Osteoblast (primary cell): ENCODE results near the gene CCDC39. TPM values are rescaled to one million over a fixed set of nuclear protein-coding genes. Genes with fewer than 3 reads are reported as not detected.

Source experiments
- DNase-seq: peaks from one replicate; pipeline ENCODE4 v3.0.0; 2011; ENCODE audit warnings: low spot score, mixed read lengths; ENCODE audit not compliant: insufficient read length; ENCODE audit errors: missing footprints
- H2AFZ ChIP-seq: 2 replicates; pipeline ENCODE4 v1.6.0; 2011; ENCODE audit warnings: mild to moderate bottlenecking, low read length
- H3K27ac ChIP-seq: 2 replicates; pipeline ENCODE4 v1.5.1; 2011; ENCODE audit warnings: mild to moderate bottlenecking, low read depth, low read length, moderate library complexity
- H3K27me3 ChIP-seq: 2 replicates; pipeline ENCODE4 v1.6.0; 2012; ENCODE audit warnings: mild to moderate bottlenecking, control low read depth, inconsistent platforms, low read length, moderate library complexity; ENCODE audit not compliant: insufficient read depth
- H3K36me3 ChIP-seq: 2 replicates; pipeline ENCODE4 v1.5.1; 2011; ENCODE audit warnings: mild to moderate bottlenecking, low read length, control low read depth, moderate library complexity; ENCODE audit not compliant: insufficient read depth
- H3K4me1 ChIP-seq: 2 replicates; pipeline ENCODE4 v1.5.1; 2011; ENCODE audit warnings: mild to moderate bottlenecking, low read length, control low read depth, moderate library complexity; ENCODE audit not compliant: insufficient read depth
- H3K4me2 ChIP-seq: 2 replicates; pipeline ENCODE4 v1.6.0; 2011; ENCODE audit warnings: mild to moderate bottlenecking, low read length; ENCODE audit not compliant: insufficient read depth
- H3K4me3 ChIP-seq: fragments of 200-600 bp; sonication (generic); 3 replicates; pipeline ENCODE4 v1.5.1; 2012; ENCODE audit warnings: mild to moderate bottlenecking, low read length, inconsistent platforms; ENCODE audit not compliant: insufficient read depth
- H3K79me2 ChIP-seq: 2 replicates; pipeline ENCODE4 v1.6.0; 2012; ENCODE audit warnings: mild to moderate bottlenecking, low read length, control low read depth, inconsistent platforms; ENCODE audit not compliant: insufficient read depth
- H3K9me3 ChIP-seq: 2 replicates; pipeline ENCODE4 v1.5.1; 2011; ENCODE audit warnings: low read depth, low read length, control low read depth
- H4K20me1 ChIP-seq: 2 replicates; pipeline ENCODE4 v1.6.0; 2012; ENCODE audit warnings: mild to moderate bottlenecking, low read length, control low read depth; ENCODE audit not compliant: insufficient read depth
- CTCF ChIP-seq: IDR thresholded peaks from 2 replicates; pipeline ENCODE4 v1.5.1; 2011; ENCODE audit warnings: mild to moderate bottlenecking, low read depth, low read length, moderate library complexity; ENCODE audit errors: extremely low read depth
- total RNA-seq: library from RNA; depleted of rRNA; stranded (reverse); fragments of >200 nt; gene quantifications from 2 replicates; pipeline ENCODE4 v1.2.3, GENCODE V29; 2012

The CCDC39 gene
- total RNA-seq, 1 donor, result not detected

- Histone ChIP-seq H3K4me3 (no peak overlapping the region), H3K79me2 (no peaks in the 10 kb centered on the region), H3K27me3 (no peaks in the 10 kb centered on the region), H2AFZ (peak overlapping the region; percentile 70), H3K36me3 (no peaks in the 10 kb centered on the region), H4K20me1 (no peaks in the 10 kb centered on the region), H3K9me3 (no peaks in the 10 kb centered on the region), H3K27ac (no peak overlapping the region), H3K4me1 (no peaks in the 10 kb centered on the region), H3K4me2 (peak overlapping the region; percentile 61)
- DNase-seq, result no peak
- TF ChIP-seq CTCF, result no peak
Measured at GRCh38 chr3:180656406-180656805, 22.9 kb downstream of the CCDC39 start.

GRCh38 chr3:180646187-180646790, 33.0 kb downstream of the CCDC39 start:
- H4K20me1 ChIP-seq, result no peaks in the 10 kb centered on the region
- no peak overlapping the region for H3K27ac ChIP-seq
- H3K79me2 ChIP-seq, result no peaks in the 10 kb centered on the region
- no peaks in the 10 kb centered on the region for H3K9me3 ChIP-seq
- peak; percentile 27 for TF ChIP-seq CTCF
- H3K4me1 ChIP-seq, result no peaks in the 10 kb centered on the region
- no peak overlapping the region for H3K4me3 ChIP-seq
- no peaks in the 10 kb centered on the region for H3K27me3 ChIP-seq
- H2AFZ ChIP-seq, result no peak overlapping the region
- no peaks in the 10 kb centered on the region for H3K36me3 ChIP-seq
- H3K4me2 ChIP-seq, result no peak overlapping the region
- no peak for DNase-seq

- H3K4me3 ChIP-seq, result no peak overlapping the region
- DNase-seq, result no peak
- no peaks in the 10 kb centered on the region for H3K27me3 ChIP-seq
- H3K4me2 ChIP-seq, result no peak overlapping the region
- TF ChIP-seq CTCF, result no peak
- H3K79me2 ChIP-seq, result no peaks in the 10 kb centered on the region
- no peaks in the 10 kb centered on the region for H4K20me1 ChIP-seq
- no peaks in the 10 kb centered on the region for H3K4me1 ChIP-seq
- no peak overlapping the region for H2AFZ ChIP-seq
- no peaks in the 10 kb centered on the region for H3K36me3 ChIP-seq
- no peaks in the 10 kb centered on the region for H3K9me3 ChIP-seq
- H3K27ac ChIP-seq, result no peak overlapping the region
Measured at GRCh38 chr3:180640987-180641386, 38.3 kb downstream of the CCDC39 start.

- Histone ChIP-seq H3K36me3 (no peaks in the 10 kb centered on the region), H3K4me1 (no peaks in the 10 kb centered on the region), H3K9me3 (no peaks in the 10 kb centered on the region), H3K27me3 (no peaks in the 10 kb centered on the region), H4K20me1 (no peaks in the 10 kb centered on the region), H3K79me2 (no peaks in the 10 kb centered on the region), H3K4me2 (no peak overlapping the region), H3K27ac (no peak overlapping the region), H2AFZ (no peak overlapping the region), H3K4me3 (no peak overlapping the region)
- no peak for TF ChIP-seq CTCF
- DNase-seq, result no peak
Measured at GRCh38 chr3:180633722-180634121, 45.6 kb downstream of the CCDC39 start.
